Effector memory CD8-positive, alpha-beta T cell (primary cell): ENCODE data around the gene TRH.

Experiments
- ATAC-seq: fragments of 150-1000 bp; cut with Tn5 transposase; replicated peaks from 2 replicates; pipeline ENCODE4 v1.10.0; 2021; ENCODE audit warnings: mild to moderate bottlenecking, moderate library complexity
- DNase-seq, 3 experiments: peaks; one replicate each; pipeline ENCODE4 v3.0.0; 2021
- H3K27ac Mint-ChIP-seq, 2 donors: one replicate each; pipeline ENCODE4 v1.8.0; 2022; ENCODE audit warnings: mild to moderate bottlenecking in 2 of 2, mixed read lengths in 2 of 2, moderate library complexity in 2 of 2
- H3K27me3 Mint-ChIP-seq, 2 donors: one replicate each; pipeline ENCODE4 v1.8.0; 2022; ENCODE audit warnings: mixed read lengths in 2 of 2
- H3K36me3 Mint-ChIP-seq: one replicate; pipeline ENCODE4 v1.8.0; 2022; ENCODE audit warnings: mild to moderate bottlenecking, moderate library complexity, mixed read lengths; ENCODE audit not compliant: insufficient read depth
- H3K4me1 Mint-ChIP-seq, 2 donors: one replicate each; pipeline ENCODE4 v1.8.0; 2022; ENCODE audit warnings: low read depth in 2 of 2, mixed read lengths in 2 of 2
- H3K4me3 Mint-ChIP-seq, 2 donors: one replicate each; pipeline ENCODE4 v1.8.0; 2022; ENCODE audit warnings: mild to moderate bottlenecking in 2 of 2, mixed read lengths in 2 of 2, moderate library complexity in 2 of 2
- H3K9me3 Mint-ChIP-seq, 2 donors: one replicate each; pipeline ENCODE4 v1.8.0; 2022; ENCODE audit warnings: mixed read lengths in 2 of 2

TRH gene

DNA sequence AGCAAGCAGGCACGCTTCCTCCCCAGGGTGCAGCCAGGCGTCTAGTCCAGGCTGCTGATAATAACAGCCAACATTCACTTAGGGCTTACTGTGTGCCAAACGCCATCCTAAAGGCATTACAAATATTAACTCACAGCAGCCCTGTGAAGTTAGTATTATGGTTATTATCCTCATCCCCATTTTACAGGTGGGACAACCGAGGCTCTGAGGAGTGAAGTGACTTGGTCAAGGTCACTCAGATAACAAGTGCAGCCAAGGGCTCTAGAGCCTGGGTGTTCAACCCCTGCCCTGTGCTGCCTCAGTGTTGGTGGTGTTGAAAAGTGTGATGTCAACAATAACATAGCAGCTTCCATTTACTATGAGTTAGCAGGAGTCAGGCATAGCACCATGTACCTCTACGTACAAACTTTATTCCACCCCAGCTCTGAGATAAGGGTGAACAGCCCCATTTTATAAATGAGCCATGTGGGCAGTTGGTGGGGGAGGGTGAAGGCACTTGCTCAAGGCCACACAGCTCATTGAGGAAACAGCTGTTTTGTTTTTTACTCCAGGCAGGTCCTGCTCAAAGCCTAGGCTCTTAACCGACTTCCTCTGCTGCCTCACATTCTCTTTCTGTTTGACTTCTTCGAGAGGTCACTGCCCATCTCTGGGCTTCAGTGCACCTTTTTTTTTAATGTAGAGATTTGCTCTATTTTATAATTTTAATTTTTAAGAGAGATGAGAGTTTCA lies 24.0 kb upstream of the TRH start:
- Mint-ChIP-seq H3K36me3 (peaks cover 2% of the 10 kb centered on the region), H3K4me1 (peaks cover 0 to 4% of the 10 kb centered on the region in 2 donors), H3K27me3 (peaks cover 26 to 47% of the 10 kb centered on the region in 2 donors), H3K4me3 (no peak overlapping the region), H3K27ac (no peak overlapping the region), H3K9me3 (no peaks in the 10 kb centered on the region)
- ATAC-seq: no peak
- DNase-seq: no peak

DNA sequence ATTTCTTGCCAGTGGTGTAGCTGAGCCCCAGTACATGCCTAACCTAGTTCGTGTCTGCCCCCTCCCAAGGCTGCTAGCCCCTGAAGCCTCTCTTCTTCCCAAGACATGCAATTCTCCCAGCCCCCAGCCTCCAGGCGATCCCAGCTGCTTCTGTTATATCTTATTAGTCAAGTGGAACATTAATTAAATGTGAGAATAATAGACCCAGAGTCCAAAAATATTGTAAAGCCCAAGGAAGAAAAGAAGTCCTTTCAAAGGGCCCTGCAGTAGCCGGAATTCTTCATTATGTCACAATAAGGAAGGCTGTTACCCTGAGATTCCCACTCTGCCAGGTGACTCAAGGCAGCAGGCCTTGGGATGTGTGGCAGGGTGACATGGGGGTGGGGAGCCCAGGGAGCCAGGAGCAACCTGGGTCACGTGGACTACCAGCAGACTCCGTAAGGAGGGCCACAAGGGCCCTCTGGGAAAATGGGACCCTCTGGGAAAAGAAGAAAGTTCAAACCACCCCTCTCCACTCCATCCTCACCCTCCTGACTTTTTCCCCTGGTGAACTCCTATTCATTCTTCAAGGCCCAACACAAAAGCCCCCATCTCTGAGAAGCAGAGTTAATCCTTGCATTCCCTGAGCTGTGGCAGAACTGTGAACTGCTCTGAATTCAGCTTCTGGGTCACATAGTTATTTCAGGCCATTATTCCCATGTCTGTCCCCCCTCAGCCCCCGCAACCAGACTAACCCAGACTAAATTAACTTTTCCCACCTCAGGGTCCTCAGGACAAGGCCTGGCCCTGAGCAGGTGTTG lies 21.8 kb upstream of the TRH start:
- no peaks in the 10 kb centered on the region for H3K9me3 Mint-ChIP-seq
- ATAC-seq: no peak
- peaks cover 0 to 4% of the 10 kb centered on the region in 2 donors for H3K4me1 Mint-ChIP-seq
- DNase-seq: no peak
- H3K36me3 Mint-ChIP-seq: no peaks in the 10 kb centered on the region
- H3K27me3 Mint-ChIP-seq: peaks cover 15 to 41% of the 10 kb centered on the region in 2 donors
- no peak overlapping the region for H3K27ac Mint-ChIP-seq
- no peak overlapping the region for H3K4me3 Mint-ChIP-seq

DNA sequence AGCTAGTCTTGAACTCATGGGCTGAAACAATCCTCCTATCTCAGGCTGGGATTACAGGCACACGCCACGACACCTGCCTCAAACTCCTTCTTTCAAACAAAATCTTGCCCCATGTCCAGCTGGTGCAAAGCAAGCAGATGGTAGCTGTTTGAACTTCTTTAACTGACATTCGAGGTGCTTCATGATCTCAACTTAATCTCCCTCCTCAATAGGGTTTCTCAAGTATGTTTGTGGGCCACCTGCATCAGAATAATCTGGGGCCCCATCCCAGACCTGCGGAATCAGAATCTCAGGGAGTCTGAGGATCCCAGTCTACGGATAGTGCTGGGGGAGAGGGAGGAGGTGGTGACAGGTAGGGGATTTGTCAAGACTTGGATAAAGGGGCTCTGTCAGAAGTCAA lies 20.9 kb upstream of the TRH start:
- Mint-ChIP-seq H3K4me1 (peaks cover 0 to 1% of the 10 kb centered on the region in 2 donors), H3K36me3 (no peaks in the 10 kb centered on the region), H3K27ac (no peak overlapping the region), H3K27me3 (peaks cover 10 to 33% of the 10 kb centered on the region in 2 donors), H3K9me3 (no peaks in the 10 kb centered on the region), H3K4me3 (no peak overlapping the region)
- DNase-seq (no peak), ATAC-seq (no peak)

DNA sequence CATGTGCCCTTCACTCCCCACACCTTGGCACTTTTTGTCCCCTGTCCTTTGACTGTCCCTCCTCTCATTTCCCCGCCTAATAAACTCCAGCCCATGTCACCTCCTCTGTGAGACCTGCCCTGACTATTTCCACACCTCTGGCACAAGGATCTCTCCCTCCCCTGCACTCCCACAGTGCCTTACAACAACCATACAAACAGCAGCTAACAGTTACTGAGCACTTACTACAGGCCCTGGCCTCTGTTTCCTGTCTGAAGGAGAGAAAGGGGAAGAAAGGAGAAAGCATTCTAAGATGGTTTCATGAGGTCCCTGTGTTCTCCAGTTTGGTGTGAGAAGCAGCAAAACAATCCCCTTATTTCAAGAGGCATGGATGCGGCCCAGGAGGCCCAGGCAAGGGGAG lies 20.0 kb upstream of the TRH start:
- ATAC-seq (no peak), DNase-seq (no peak)
- Mint-ChIP-seq H3K36me3 (no peaks in the 10 kb centered on the region), H3K9me3 (no peaks in the 10 kb centered on the region), H3K27me3 (peaks cover 8 to 24% of the 10 kb centered on the region in 2 donors), H3K27ac (no peak overlapping the region), H3K4me1 (peaks cover 0 to 1% of the 10 kb centered on the region in 2 donors), H3K4me3 (no peak overlapping the region)

DNA sequence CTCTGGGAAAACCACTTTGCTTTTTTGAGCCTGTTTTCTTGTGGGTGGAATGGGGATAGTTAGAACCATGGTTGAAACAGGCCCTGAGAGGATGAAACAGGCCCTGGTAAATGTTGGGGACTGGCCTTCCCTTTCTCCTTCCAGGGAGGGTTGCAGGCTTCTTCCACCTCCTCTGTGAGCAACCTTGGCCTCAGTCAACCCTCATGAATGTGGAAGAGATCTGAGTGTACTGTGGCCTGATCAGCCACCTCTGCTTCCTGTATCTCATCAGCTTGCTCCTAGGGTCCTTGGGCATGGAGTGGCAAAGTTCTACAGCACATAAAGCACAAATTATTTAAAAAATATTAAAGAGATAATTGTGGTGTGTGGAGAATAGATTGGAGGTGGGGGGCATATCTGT lies 17.6 kb upstream of the TRH start:
- peaks cover 16 to 39% of the 10 kb centered on the region in 2 donors for H3K27me3 Mint-ChIP-seq
- H3K27ac Mint-ChIP-seq: no peak overlapping the region
- no peak for ATAC-seq
- DNase-seq: no peak
- H3K9me3 Mint-ChIP-seq: no peaks in the 10 kb centered on the region
- peaks cover 0 to 1% of the 10 kb centered on the region in 2 donors for H3K4me1 Mint-ChIP-seq
- H3K36me3 Mint-ChIP-seq: no peaks in the 10 kb centered on the region
- H3K4me3 Mint-ChIP-seq: no peak overlapping the region

DNA sequence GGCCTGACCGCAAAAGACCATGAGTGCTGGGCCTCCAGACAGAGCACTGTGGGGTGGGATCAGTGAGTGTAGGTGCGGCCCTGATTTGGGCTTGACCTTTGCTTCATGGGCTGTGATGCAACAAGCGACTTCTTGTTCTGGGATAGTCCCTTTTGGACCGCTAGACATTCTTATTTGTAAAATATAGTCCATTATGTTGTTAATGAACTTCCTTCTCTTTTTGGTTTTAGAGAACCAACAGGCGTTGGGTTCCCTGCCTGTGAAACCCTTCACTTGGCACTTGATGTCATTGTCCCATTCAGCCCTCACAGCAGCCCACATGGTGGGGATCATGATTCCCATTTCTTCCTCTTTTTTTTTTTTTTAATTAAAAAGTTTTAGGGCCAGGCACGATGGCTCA lies 15.8 kb upstream of the TRH start:
- Mint-ChIP-seq H3K4me1 (peaks cover 0 to 1% of the 10 kb centered on the region in 2 donors), H3K36me3 (no peaks in the 10 kb centered on the region), H3K27me3 (peaks cover 11 to 38% of the 10 kb centered on the region in 2 donors), H3K4me3 (no peak overlapping the region), H3K27ac (no peak overlapping the region), H3K9me3 (no peaks in the 10 kb centered on the region)
- ATAC-seq (no peak), DNase-seq (no peak)

DNA sequence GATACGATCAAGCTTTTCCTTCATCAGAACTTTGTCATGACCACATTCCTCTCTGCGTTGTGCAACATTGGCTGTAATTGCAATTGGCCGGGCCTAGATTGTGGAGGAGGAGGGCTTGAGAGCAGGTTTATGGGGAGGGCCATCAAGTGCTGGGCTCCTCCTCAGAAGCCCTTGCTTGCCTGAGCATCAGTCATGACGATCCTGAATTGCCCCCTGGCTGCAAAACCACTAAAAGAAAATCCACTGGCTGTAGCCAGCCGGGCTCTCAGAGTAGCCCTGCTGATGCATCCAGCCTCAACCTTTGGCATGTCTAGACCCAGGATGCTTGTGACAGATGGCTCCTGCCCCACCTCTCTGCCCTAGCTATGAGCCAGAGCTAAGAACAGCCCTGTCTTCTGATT lies 13.4 kb upstream of the TRH start:
- DNase-seq (no peak), ATAC-seq (no peak)
- Mint-ChIP-seq H3K27ac (no peak overlapping the region), H3K36me3 (no peaks in the 10 kb centered on the region), H3K4me1 (no peaks in the 10 kb centered on the region), H3K27me3 (peaks cover 11 to 20% of the 10 kb centered on the region in 2 donors), H3K9me3 (no peaks in the 10 kb centered on the region), H3K4me3 (no peak overlapping the region)

DNA sequence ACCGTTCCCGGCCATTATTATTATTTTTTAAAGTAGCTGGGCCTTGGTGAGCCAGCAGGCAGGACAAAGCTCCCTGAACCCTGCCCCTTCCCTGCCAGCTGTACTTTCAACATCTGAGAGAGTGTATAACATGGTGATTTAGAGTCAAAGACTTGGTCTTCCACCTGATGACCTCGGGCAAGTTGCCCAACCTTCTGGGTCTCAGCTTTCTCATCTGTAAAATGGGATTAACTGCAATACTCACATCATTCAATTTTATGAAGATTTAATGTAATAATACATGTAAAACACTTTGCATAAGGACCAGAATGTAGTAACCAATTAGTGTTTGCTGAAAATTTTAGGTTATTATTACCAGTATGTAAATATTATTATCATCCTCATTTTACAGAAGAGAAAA lies 11.9 kb upstream of the TRH start:
- DNase-seq (no peak), ATAC-seq (no peak)
- H3K36me3 Mint-ChIP-seq: no peaks in the 10 kb centered on the region
- no peaks in the 10 kb centered on the region for H3K9me3 Mint-ChIP-seq
- no peak overlapping the region for H3K27ac Mint-ChIP-seq
- no peaks in the 10 kb centered on the region for H3K4me1 Mint-ChIP-seq
- peaks cover 15 to 31% of the 10 kb centered on the region in 2 donors for H3K27me3 Mint-ChIP-seq
- no peak overlapping the region for H3K4me3 Mint-ChIP-seq

DNA sequence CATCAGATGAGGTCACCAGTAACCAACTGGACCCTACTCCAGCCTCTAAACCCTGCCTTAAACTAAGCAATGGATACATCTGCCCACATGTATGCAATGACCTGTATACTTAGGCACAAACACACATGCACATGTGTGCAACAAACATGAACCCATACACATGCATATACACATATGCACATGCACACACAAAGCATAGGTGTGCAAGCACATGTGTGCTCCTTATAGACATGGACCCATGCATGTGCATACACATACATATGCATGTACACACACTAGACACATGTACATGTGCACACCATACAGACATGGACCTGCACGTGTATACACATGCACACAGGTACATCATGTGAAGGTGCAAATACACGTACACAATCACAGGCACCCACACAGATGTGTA lies 8.6 kb upstream of the TRH start:
- Mint-ChIP-seq H3K4me3 (no peak overlapping the region), H3K36me3 (no peaks in the 10 kb centered on the region)
- no peak for ATAC-seq

DNA sequence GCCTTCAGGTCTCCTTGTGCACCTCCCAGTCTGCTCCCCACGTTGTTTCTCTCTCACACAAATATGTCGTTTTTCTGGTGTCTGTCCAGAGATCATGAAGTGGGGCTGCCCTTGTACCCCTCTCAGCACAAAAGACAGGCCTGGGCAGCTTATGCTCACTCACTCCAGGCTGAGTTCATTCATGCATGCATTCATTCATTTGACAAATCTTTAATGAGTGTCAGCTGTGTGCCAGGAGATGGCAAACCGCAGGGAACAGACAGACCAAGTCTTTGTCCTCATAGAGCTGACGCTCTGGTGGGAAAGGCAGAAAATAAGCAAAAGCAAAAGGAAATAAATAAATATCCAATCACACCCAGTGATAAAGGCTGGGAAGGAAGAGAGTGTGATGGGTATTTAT lies 7.6 kb upstream of the TRH start:
- H3K36me3 Mint-ChIP-seq: no peaks in the 10 kb centered on the region
- H3K27ac Mint-ChIP-seq: no peak overlapping the region
- no peak for DNase-seq
- no peak overlapping the region for H3K4me3 Mint-ChIP-seq
- peaks cover 31 to 38% of the 10 kb centered on the region in 2 donors for H3K27me3 Mint-ChIP-seq
- ATAC-seq: no peak
- H3K4me1 Mint-ChIP-seq: no peaks in the 10 kb centered on the region
- no peaks in the 10 kb centered on the region for H3K9me3 Mint-ChIP-seq

More for the DNA sequence above, 8.6 kb upstream of the TRH start:
- DNase-seq: no peak
- no peaks in the 10 kb centered on the region for H3K9me3 Mint-ChIP-seq
- H3K4me1 Mint-ChIP-seq: no peaks in the 10 kb centered on the region
- no peak overlapping the region for H3K27ac Mint-ChIP-seq
- H3K27me3 Mint-ChIP-seq: peaks cover 27 to 35% of the 10 kb centered on the region in 2 donors

DNA sequence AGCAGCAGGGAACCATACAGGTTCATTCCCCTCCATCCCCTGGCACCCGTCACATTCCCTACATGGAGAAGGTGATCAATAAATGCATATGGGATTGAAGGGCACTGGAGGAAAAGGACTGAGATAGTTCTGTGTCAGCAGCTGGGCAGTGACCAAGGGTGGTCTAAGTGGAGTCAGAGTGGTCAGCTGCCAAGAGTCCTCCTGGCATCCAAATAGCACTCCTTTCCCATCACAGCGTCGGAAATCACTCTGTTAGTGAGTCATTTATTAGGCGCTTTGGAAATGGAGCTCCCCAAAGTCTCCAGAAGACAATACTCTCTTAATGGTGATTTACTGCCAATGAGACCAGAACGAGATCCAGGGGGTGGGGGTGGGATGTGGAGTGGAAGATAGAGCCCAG lies 6.8 kb upstream of the TRH start:
- Mint-ChIP-seq H3K27me3 (peaks cover 37 to 46% of the 10 kb centered on the region in 2 donors), H3K36me3 (no peaks in the 10 kb centered on the region), H3K4me3 (no peak overlapping the region), H3K9me3 (no peaks in the 10 kb centered on the region), H3K4me1 (no peaks in the 10 kb centered on the region), H3K27ac (no peak overlapping the region)
- no peak for DNase-seq
- ATAC-seq: no peak

DNA sequence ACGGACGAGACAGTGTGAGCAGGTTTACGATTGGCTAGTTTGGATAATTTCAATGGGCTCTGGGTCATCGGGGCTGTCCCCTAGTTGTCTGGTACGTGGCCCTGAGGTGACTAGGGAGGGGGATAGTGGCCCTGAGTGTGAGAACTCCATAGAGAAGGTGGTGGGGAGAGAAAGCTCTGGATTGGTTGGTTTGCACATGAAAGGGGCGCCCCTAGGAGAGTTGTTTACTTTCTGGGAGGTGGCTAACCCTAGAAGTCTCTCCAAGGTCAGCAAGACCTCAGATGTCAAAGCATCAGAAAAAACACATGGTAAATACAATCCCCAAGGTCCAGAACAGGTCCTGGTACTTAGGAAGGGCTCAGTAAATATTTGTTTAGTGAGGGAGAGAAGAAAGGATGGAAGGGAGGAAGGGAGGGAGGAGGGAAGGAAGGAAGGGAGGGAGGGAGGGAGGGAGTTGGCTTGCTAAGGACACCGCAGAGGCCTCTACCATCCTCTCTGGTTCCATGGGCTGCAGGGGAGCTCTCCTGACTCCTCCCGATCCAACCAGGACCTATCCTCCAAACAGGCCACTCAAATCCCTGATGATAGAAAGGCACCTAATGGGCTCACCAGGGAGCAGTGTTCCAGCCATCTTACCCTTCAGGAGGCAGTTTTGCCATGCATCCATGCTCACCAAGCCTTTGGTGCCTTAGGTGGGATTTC lies 3.0 kb upstream of the TRH start:
- H3K9me3 Mint-ChIP-seq: no peaks in the 10 kb centered on the region
- DNase-seq: no peak
- ATAC-seq: no peak
- no peaks in the 10 kb centered on the region for H3K36me3 Mint-ChIP-seq
- no peak overlapping the region for H3K27ac Mint-ChIP-seq
- H3K4me3 Mint-ChIP-seq: no peak overlapping the region
- peaks cover 58 to 74% of the 10 kb centered on the region in 2 donors for H3K27me3 Mint-ChIP-seq
- peaks cover 3 to 4% of the 10 kb centered on the region in 2 donors for H3K4me1 Mint-ChIP-seq

DNA sequence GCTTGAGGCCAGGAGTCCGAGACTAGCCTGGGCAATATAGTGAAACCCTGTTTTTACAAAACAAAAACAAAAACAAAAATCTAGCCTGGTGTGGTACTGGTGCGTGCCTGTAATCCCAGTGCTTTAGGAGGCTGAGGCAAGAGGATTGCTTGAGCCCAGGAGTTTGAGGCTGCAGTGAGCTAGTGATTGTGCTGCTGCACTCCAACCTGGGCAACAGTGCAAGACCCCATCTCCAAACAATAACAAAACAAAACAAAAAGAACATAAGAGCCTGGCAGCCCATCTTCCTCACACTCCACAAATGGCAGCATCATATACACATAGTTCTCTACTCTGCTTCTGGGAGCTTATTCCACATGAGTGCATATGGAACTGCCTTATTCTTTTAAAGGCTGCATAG lies 2.2 kb upstream of the TRH start:
- H3K4me3 Mint-ChIP-seq: no peak overlapping the region
- DNase-seq: no peak
- no peak overlapping the region for H3K27ac Mint-ChIP-seq
- H3K9me3 Mint-ChIP-seq: no peaks in the 10 kb centered on the region
- H3K36me3 Mint-ChIP-seq: no peaks in the 10 kb centered on the region
- H3K27me3 Mint-ChIP-seq: peaks cover 61 to 74% of the 10 kb centered on the region in 2 donors
- no peak for ATAC-seq
- H3K4me1 Mint-ChIP-seq: peaks cover 3 to 4% of the 10 kb centered on the region in 2 donors
